Measurements from ENCODE around the gene TIMM10B. TPM values are rescaled to one million over a fixed set of nuclear protein-coding genes. Genes with fewer than 3 reads are reported as not detected.

TIMM10B gene, protein sequence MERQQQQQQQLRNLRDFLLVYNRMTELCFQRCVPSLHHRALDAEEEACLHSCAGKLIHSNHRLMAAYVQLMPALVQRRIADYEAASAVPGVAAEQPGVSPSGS
- total RNA-seq (10 to 100 TPM; 49.1 to 55.1 TPM), polyA plus RNA-seq (ENCODE audit: insufficient read depth, low read depth, low replicate concordance) (37.0 TPM)
- long read RNA-seq, donor 1, transcript TIMM10B-201 (3 exons, 2,840 nt): major isoform, 28 of 29 reads
- long read RNA-seq, donor 1, partial matches to known transcripts: 0 of 29 reads
- long read RNA-seq, donor 1, other reads (novel, unspliced or antisense): 0 of 29 reads
- long read RNA-seq, donor 2, transcript TIMM10B-201 (3 exons, 2,840 nt): major isoform, 12 of 13 reads
- long read RNA-seq, donor 2, partial matches to known transcripts: 0 of 13 reads
- long read RNA-seq, donor 2, other reads (novel, unspliced or antisense): 0 of 13 reads

DNA sequence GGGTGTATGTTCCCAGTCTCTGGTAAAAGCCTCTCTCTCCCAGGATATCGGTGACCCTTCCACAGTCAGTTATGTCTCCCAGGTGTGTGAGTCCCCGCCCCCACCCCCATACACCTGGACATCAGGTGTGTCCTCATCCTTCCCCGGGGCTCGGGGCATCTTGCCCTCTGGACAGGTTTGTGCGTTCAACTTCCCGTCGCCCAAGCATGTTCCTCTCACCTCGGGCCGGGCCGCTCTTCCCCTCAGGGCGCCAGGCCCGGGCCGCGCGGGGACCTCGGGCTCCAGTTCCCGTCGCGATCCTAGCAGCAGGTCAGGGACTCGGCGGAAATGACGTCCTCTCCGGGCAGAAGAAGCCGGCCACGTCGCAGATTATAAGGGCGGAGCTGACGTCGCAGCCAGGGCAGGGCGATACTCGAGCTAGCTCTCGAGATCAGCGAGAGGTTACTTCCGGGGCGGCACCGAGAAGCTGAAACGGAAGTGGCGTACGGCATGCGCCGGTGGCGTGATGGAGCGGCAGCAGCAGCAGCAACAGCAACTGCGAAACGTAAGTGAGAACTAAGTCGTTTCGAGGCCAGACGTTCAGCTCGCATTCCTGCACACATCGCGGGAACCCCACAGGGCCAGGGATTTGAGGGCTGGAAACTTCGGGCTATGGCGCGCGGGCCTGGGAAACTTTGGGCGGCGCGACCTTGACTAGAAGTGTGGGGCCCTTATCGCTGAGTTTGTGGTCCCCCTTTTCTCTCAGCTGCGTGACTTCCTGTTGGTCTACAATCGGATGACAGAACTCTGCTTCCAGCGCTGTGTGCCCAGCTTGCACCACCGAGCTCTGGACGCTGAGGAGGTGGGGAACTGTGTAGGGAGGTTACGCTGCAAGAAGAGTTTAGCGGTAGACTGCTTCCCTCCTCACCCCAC is at the start of gene TIMM10B, which contains the start of gene ARFIP2:
TSS of gene TIMM10B (plus strand) at position 490 of the 912 bp plus-strand sequence. CDS start at position 506, 16 bp downstream.
TSS of gene ARFIP2 (minus strand) at position 320 of the 912 bp plus-strand sequence. CDS start 910 bp downstream, outside the sequence.
- TF ChIP-seq POLR2A (IDR thresholded peaks at IDR 0.05): peak; percentile 39
- TF ChIP-seq, protein P1, sequence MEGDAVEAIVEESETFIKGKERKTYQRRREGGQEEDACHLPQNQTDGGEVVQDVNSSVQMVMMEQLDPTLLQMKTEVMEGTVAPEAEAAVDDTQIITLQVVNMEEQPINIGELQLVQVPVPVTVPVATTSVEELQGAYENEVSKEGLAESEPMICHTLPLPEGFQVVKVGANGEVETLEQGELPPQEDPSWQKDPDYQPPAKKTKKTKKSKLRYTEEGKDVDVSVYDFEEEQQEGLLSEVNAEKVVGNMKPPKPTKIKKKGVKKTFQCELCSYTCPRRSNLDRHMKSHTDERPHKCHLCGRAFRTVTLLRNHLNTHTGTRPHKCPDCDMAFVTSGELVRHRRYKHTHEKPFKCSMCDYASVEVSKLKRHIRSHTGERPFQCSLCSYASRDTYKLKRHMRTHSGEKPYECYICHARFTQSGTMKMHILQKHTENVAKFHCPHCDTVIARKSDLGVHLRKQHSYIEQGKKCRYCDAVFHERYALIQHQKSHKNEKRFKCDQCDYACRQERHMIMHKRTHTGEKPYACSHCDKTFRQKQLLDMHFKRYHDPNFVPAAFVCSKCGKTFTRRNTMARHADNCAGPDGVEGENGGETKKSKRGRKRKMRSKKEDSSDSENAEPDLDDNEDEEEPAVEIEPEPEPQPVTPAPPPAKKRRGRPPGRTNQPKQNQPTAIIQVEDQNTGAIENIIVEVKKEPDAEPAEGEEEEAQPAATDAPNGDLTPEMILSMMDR (IDR thresholded peaks at IDR 0.05): no peak
- Histone ChIP-seq H3K27ac (peak within 1 kb of the TSS; percentile 87 to 88), H3K36me3 (ENCODE audit: low read depth, missing control alignments) (no peaks in the 10 kb centered on the region), H3K27me3 (no peaks in the 10 kb centered on the region), H3K9me3 (no peaks in the 10 kb centered on the region), H3K4me1 (peaks cover 18% of the 10 kb centered on the region), H3K4me3 (peak within 1 kb of the TSS; percentile 74 to 90)
- intact Hi-C loops (cut with DNase I; ENCODE audit: low total_unique reads): no loop called here
- DNase-seq: peak; percentile 100
- 0 to 1% methylated on average over 44 to 66 of the region's 66 CpGs for WGBS, 2 donors

DNA sequence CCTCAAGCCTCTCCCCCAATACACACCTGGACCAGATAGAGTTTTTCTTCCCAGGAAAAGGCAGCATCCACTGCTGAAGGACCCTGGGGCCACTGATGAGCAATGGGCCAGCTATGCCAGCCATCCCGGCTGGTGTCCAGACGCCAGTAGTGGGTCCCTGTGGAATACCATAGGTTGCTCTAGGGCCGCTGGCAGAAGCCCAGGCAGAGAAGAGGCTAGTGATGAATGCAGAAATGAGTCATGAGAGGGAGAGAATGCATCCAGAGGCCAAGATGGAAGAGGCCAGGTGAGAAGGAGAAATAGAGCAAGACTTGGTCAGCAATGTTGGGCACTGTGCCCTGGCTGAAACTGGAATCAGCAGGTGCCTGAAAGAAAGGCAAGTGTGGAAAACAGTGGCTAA is 49.4 kb upstream of the TIMM10B start:
- TF ChIP-seq, protein P1 (IDR thresholded peaks at IDR 0.05): no peak
- TF ChIP-seq POLR2A (IDR thresholded peaks at IDR 0.05): no peak
- H3K4me1 ChIP-seq: no peaks in the 10 kb centered on the region
- no peaks in the 10 kb centered on the region for H3K36me3 ChIP-seq (ENCODE audit: low read depth, missing control alignments)
- H3K4me3 ChIP-seq: no peak overlapping the region
- H3K9me3 ChIP-seq: no peaks in the 10 kb centered on the region
- intact Hi-C loops (cut with DNase I; ENCODE audit: low total_unique reads): no loop called here
- no peak overlapping the region for H3K27ac ChIP-seq
- H3K27me3 ChIP-seq: no peaks in the 10 kb centered on the region
- no peak for DNase-seq
- 96 to 100% methylated on average over 2 to 3 of the region's 3 CpGs for WGBS, 2 donors

DNA sequence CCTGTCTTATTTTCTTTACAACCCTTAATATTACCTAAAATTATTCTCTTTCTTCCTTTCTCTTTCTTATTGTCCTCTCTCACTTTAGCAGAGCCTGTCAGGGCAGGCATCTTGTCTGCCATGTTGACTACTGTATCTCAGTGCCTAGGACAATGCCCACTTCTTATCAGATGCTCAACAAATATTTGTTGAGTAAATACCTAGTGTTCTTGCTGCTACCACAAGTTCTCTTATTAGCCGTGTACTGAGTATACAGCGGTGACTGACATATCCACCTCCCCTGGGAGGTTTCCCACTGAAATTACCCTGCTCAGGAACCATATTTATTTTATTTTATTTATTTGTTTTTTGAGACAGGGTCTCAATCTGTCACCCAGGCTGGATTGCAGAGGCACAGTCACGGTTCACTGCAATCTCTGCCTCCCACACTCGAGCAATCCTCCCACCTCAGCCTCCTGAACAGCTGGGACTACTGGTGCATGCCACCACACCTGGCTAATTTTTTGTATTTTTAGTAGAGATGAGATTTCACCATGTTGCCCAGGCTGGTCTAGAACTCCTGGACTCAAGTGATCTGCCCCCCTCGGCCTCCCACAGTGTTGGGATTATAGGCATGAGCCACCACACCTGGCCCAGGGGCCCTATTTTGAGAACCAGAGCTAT is 47.2 kb upstream of the TIMM10B start:
- no peak for TF ChIP-seq POLR2A (IDR thresholded peaks at IDR 0.05)
- TF ChIP-seq, protein P1 (IDR thresholded peaks at IDR 0.05): no peak
- 70 to 82% methylated on average over 5 of the region's 5 CpGs for WGBS, 2 donors
- Histone ChIP-seq H3K36me3 (ENCODE audit: low read depth, missing control alignments) (no peaks in the 10 kb centered on the region), H3K4me3 (no peak overlapping the region), H3K9me3 (no peaks in the 10 kb centered on the region), H3K27ac (no peak overlapping the region), H3K27me3 (no peaks in the 10 kb centered on the region), H3K4me1 (no peaks in the 10 kb centered on the region)
- intact Hi-C loops (cut with DNase I; ENCODE audit: low total_unique reads): no loop called here
- DNase-seq: no peak

DNA sequence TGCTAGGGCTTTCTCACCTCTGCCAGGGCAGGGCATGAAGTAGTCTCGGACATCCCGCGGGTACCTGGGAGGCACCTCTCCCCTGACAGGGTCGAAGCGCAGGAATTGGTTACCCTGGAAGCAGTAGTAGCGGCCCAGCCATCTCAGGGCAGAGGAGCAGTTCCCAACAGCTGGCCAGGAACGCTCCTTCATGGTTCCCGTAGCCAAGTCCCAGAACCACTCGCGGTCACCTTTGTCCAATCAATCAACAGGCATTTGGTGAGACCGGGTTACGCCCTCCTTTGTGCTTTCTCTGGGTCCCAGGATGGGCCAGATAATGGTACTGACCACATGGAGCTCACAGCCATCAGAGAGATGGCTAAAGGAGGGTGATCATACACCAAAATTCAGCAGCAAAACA is 43.9 kb upstream of the TIMM10B start:
- intact Hi-C loops (cut with DNase I; ENCODE audit: low total_unique reads): no loop called here
- TF ChIP-seq POLR2A (IDR thresholded peaks at IDR 0.05): no peak
- TF ChIP-seq, protein P1 (IDR thresholded peaks at IDR 0.05): no peak
- no peaks in the 10 kb centered on the region for H3K27me3 ChIP-seq
- no peaks in the 10 kb centered on the region for H3K36me3 ChIP-seq (ENCODE audit: low read depth, missing control alignments)
- DNase-seq: no peak
- H3K9me3 ChIP-seq: no peaks in the 10 kb centered on the region
- no peaks in the 10 kb centered on the region for H3K4me1 ChIP-seq
- H3K27ac ChIP-seq: no peak overlapping the region
- H3K4me3 ChIP-seq: no peak overlapping the region
- 88 to 96% methylated on average over 2 to 12 of the region's 12 CpGs for WGBS, 2 donors

Measured in testis (tissue), 5 donors.